Endothelial cell of umbilical vein (primary cell): ENCODE data around the gene GRK5. TPM values are rescaled to one million over a fixed set of nuclear protein-coding genes. Genes with fewer than 3 reads are reported as not detected.

Experiments used
- BruUV-seq: library from RNA; stranded (reverse); fragments of 400-500 nt; replicated peaks from 2 replicates; lab custom pipeline; 2021; lab: Mats Ljungman, UMichigan
- CTCF ChIA-PET: fragments of 300-600, 350-600 bp; sonication (Branson Sonifier 250); formaldehyde crosslinking; loops from one replicate; lab custom pipeline; 2021; ENCODE audit warnings: antibody characterized with exemption, inconsistent platforms; lab: Charles Lee
- POLR2A ChIA-PET: fragments of 300-600, 350-600 bp; sonication (Branson Sonifier 250); formaldehyde crosslinking; loops from one replicate; lab custom pipeline; 2021; ENCODE audit warnings: antibody characterized with exemption, inconsistent platforms; lab: Charles Lee
- DNase-seq: peaks from one replicate; pipeline ENCODE4 v3.0.0-alpha.2; 2011; ENCODE audit warnings: low read depth, low spot score
- FAIRE-seq: peaks from 2 replicates; lab custom pipeline; 2011; peaks lifted over from hg19 to GRCh38; lab: Jason Lieb, UNC
- H2AFZ ChIP-seq: 2 replicates; pipeline ENCODE4 v1.6.0; 2012; ENCODE audit warnings: low read depth, low read length, control low read depth, inconsistent platforms
- H3K27ac ChIP-seq: 2 replicates; pipeline ENCODE4 v1.5.1; 2011; ENCODE audit warnings: low read depth, mild to moderate bottlenecking, control low read depth, low read length, moderate library complexity; ENCODE audit not compliant: insufficient read depth
- H3K27me3 ChIP-seq, 2 experiments: 2 replicates each; pipeline versions ENCODE4 v1.6.0 to v1.6.1; 2011; ENCODE audit warnings: low read length in 2 of 2, mixed read lengths in 1 of 2; ENCODE audit not compliant: control insufficient read depth in 2 of 2, insufficient read depth in 2 of 2
- H3K36me3 ChIP-seq, 2 experiments: 2 replicates in 1 of 2; 3 replicates in 1 of 2; pipeline ENCODE4 v1.5.1; 2011; ENCODE audit warnings: low read length in 2 of 2, mild to moderate bottlenecking in 1 of 2, moderate library complexity in 1 of 2; ENCODE audit not compliant: control insufficient read depth in 2 of 2, insufficient read depth in 2 of 2; ENCODE audit errors: extremely low read depth in 1 of 2
- H3K4me1 ChIP-seq: 3 replicates; pipeline ENCODE4 v1.5.1; 2011; ENCODE audit warnings: mild to moderate bottlenecking, low read length; ENCODE audit not compliant: control insufficient read depth, insufficient read depth; ENCODE audit errors: extremely low read depth
- H3K4me2 ChIP-seq: 2 replicates; pipeline ENCODE4 v1.6.1; 2011; ENCODE audit warnings: low read length, control low read depth, mixed read lengths; ENCODE audit not compliant: insufficient read depth
- H3K4me3 ChIP-seq, 3 experiments: fragments of 200-600 bp in 1 of 3; sonication (generic), shearing (Covaris generic) in 1 of 3; replicated peaks in 1 of 3; 2 replicates each; pipeline ENCODE4 v1.5.1; 2011 to 2016; ENCODE audit warnings: control low read depth in 3 of 3, low read length in 3 of 3, mild to moderate bottlenecking in 2 of 3, inconsistent platforms in 1 of 3, low read depth in 1 of 3, moderate library complexity in 1 of 3; ENCODE audit not compliant: insufficient read depth in 1 of 3
- H3K79me2 ChIP-seq: 2 replicates; pipeline ENCODE4 v1.6.0; 2012; ENCODE audit warnings: low read length, inconsistent platforms; ENCODE audit not compliant: control insufficient read depth, insufficient read depth
- H3K9ac ChIP-seq: replicated peaks from 2 replicates; pipeline ENCODE3; 2011; ENCODE audit warnings: low read length, control low read depth; ENCODE audit not compliant: insufficient read depth; ENCODE audit errors: extremely low read depth
- H3K9me1 ChIP-seq: replicated peaks from 3 replicates; pipeline ENCODE4 v1.6.0; 2011; ENCODE audit warnings: mild to moderate bottlenecking, low read length; ENCODE audit not compliant: control insufficient read depth, insufficient read depth; ENCODE audit errors: extremely low read depth
- H3K9me3 ChIP-seq: replicated peaks from 2 replicates; pipeline ENCODE4 v1.5.1; 2012; ENCODE audit warnings: low read length, inconsistent platforms; ENCODE audit not compliant: control insufficient read depth, insufficient read depth
- H4K20me1 ChIP-seq: replicated peaks from 2 replicates; pipeline ENCODE3; 2011; ENCODE audit warnings: mild to moderate bottlenecking, low read length; ENCODE audit not compliant: control insufficient read depth, insufficient read depth; ENCODE audit errors: extremely low read depth
- EZH2 ChIP-seq: IDR thresholded peaks from 2 replicates; pipeline ENCODE4 v1.6.1; 2012; ENCODE audit warnings: borderline replicate concordance, low read depth, mild to moderate bottlenecking, moderate library complexity, low read length, inconsistent platforms; ENCODE audit not compliant: severe bottlenecking
- FOS ChIP-seq: IDR thresholded peaks from 2 replicates; pipeline ENCODE4 v1.6.1; 2011; ENCODE audit warnings: mild to moderate bottlenecking, low read length, moderate library complexity, borderline replicate concordance; ENCODE audit not compliant: insufficient read depth
- GATA2 ChIP-seq: IDR thresholded peaks from 2 replicates; pipeline ENCODE4 v1.7.0; 2011; ENCODE audit warnings: low read depth, mild to moderate bottlenecking, moderate library complexity, mixed read lengths, low read length; ENCODE audit not compliant: insufficient read length, insufficient read depth
- JUN ChIP-seq: IDR thresholded peaks from 2 replicates; pipeline ENCODE4 v1.6.1; 2011; ENCODE audit warnings: borderline replicate concordance, low read depth; ENCODE audit not compliant: insufficient read length, insufficient read depth
- MYC ChIP-seq: IDR thresholded peaks from one replicate; pipeline ENCODE4 v1.6.1; 2011; ENCODE audit warnings: mild to moderate bottlenecking, low read depth, low read length
- POLR2A ChIP-seq: IDR thresholded peaks from 2 replicates; pipeline ENCODE4 v1.6.1; 2012; ENCODE audit warnings: low read depth, mild to moderate bottlenecking, control low read depth, low read length
- POLR2AphosphoS5 ChIP-seq: IDR thresholded peaks from 2 replicates; pipeline ENCODE4 v1.6.1; 2012; ENCODE audit warnings: low read depth, mild to moderate bottlenecking, control low read depth, low read length, moderate library complexity; ENCODE audit not compliant: insufficient read depth
- dilution Hi-C: fragments of 300-500 bp; cut with MboI; formaldehyde crosslinking; loops from one replicate; pipeline ENCODE4 v1.15.0; 2019; ENCODE audit warnings: low sequenced_read_pairs; ENCODE audit not compliant: extremely low pct_ligation_motif_present
- intact Hi-C: fragments of 100-400 bp; cut with micrococcal nuclease; formaldehyde crosslinking; loops from one replicate; pipeline ENCODE4 v1.10.0; 2022
- polyA plus RNA-seq, 4 experiments: library from polyadenylated mRNA; depleted of rRNA in 3 of 4; stranded (reverse) in 3 of 4; unstranded in 1 of 4; fragments of >200 nt; gene quantifications; 2 replicates each; pipeline versions ENCODE4 v1.2.1 to v1.2.3, GENCODE V29; 2011 to 2012; ENCODE audit warnings: missing spikeins in 1 of 4
- total RNA-seq: library from RNA; stranded (reverse); gene quantifications from 2 replicates; pipeline ENCODE4 v1.2.3, GENCODE V29; 2021
- TF ChIP-seq, protein P1 (sequence below), 2 donors: IDR thresholded peaks; 1 replicate in 1 of 2; 2 replicates in 1 of 2; pipeline ENCODE4 v1.5.1; 2011; ENCODE audit warnings: low read length in 2 of 2, mild to moderate bottlenecking in 2 of 2, moderate library complexity in 2 of 2, control low read depth in 1 of 2, inconsistent platforms in 1 of 2, low read depth in 1 of 2; ENCODE audit not compliant: insufficient read depth in 1 of 2; ENCODE audit errors: extremely low read depth in 1 of 2
- TF ChIP-seq, protein P2 (sequence below): IDR thresholded peaks from 2 replicates; pipeline ENCODE4 v1.6.1; 2011; ENCODE audit not compliant: insufficient read depth, insufficient read length

The GRK5 gene
- total and polyA plus RNA-seq, 2 donors (not counting 3 experiments of a cell fraction or from before 2014, with no cell fraction given), result 13.1 to 29.5 TPM

DNA sequence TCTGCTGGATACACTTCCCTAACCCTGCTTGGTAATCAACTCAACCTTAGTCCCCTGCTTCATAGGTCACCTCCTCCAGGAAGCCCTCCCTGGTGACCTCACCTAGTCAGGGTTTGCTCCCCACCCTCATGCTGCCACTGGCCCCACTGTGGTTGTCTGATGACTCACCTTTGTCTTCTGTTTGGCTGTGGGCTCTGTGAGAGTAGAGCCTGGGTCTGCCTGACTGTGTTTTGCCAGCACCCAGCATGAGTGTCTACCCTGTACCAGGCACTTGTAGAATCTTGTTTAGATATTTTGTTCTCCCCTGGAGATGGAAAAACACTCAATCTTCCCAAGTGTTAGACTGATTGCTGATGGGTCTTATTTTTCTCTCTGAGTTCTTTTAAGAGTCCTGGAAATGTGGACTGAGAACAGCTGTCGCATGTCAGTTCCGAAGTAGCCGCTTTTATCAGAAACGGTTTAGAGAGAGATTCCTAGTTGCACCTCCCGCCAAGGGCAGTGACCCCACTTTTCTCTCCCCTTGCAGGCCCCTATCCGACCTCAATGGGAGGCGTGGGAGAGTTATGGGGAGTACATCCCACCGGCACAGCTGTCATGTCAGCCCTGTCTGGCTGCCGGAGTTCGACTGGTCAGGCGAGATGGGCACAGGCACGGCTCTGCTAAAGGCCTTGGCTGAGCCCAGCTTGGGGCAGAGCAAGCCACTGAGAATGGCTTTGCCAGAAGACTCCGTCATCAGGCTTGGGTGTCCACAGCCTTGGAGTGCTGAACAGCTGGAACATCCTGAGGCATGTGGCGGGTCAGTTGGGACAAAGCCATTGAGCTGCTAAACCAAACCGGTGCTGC, 134.3 kb downstream of the GRK5 start:
- Histone ChIP-seq H3K79me2 (no peaks in the 10 kb centered on the region), H2AFZ (no peak overlapping the region), H3K36me3 (no peaks in the 10 kb centered on the region), H4K20me1 (no peaks in the 10 kb centered on the region), H3K27ac (no peak overlapping the region), H3K9ac (no peak overlapping the region), H3K4me3 (no peak overlapping the region), H3K9me3 (no peaks in the 10 kb centered on the region), H3K27me3 (no peaks in the 10 kb centered on the region), H3K4me2 (no peak overlapping the region), H3K9me1 (no peaks in the 10 kb centered on the region), H3K4me1 (peaks cover 21% of the 10 kb centered on the region)
- intact Hi-C loops, result loop anchor here (2.0 kb wide), 1 partner anchor 69 kb away; no protein-coding TSS in a partner anchor
- peak; percentile 81 for FAIRE-seq
- TF ChIP-seq, protein P1, sequence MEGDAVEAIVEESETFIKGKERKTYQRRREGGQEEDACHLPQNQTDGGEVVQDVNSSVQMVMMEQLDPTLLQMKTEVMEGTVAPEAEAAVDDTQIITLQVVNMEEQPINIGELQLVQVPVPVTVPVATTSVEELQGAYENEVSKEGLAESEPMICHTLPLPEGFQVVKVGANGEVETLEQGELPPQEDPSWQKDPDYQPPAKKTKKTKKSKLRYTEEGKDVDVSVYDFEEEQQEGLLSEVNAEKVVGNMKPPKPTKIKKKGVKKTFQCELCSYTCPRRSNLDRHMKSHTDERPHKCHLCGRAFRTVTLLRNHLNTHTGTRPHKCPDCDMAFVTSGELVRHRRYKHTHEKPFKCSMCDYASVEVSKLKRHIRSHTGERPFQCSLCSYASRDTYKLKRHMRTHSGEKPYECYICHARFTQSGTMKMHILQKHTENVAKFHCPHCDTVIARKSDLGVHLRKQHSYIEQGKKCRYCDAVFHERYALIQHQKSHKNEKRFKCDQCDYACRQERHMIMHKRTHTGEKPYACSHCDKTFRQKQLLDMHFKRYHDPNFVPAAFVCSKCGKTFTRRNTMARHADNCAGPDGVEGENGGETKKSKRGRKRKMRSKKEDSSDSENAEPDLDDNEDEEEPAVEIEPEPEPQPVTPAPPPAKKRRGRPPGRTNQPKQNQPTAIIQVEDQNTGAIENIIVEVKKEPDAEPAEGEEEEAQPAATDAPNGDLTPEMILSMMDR (IDR thresholded peaks at IDR 0.05; ENCODE audit: extremely low read depth in 1 of 2, insufficient read depth in 1 of 2, low read depth in 1 of 2, low read length in 2 of 2), result no peak
- no peak for TF ChIP-seq GATA2
- TF ChIP-seq, protein P2, sequence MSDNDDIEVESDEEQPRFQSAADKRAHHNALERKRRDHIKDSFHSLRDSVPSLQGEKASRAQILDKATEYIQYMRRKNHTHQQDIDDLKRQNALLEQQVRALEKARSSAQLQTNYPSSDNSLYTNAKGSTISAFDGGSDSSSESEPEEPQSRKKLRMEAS, result no peak
- TF ChIP-seq MYC, result no peak
- peak; percentile 76 for TF ChIP-seq FOS
- TF ChIP-seq POLR2AphosphoS5, result no peak
- peak; percentile 47 for TF ChIP-seq JUN
- TF ChIP-seq EZH2, result no peak
- TF ChIP-seq POLR2A, result no peak
- DNase-seq, result peak; percentile 44
- ChIA-PET CTCF (interaction anchor here (1.1 kb wide), 1 partner anchor 67 kb away, joined by 3 read pairs; no protein-coding TSS in a partner anchor), POLR2A (no interaction called here)
- dilution Hi-C loops, result no loop called here
- BruUV-seq, result no TSS peak
